Measurements from ENCODE around the gene SRPK3. TPM values are rescaled to one million over a fixed set of nuclear protein-coding genes. Genes with fewer than 3 reads are reported as not detected.

The SRPK3 gene
- total and polyA plus RNA-seq, 5 donors, result 27.0 to 53.1 (median 36.5) TPM

DNA sequence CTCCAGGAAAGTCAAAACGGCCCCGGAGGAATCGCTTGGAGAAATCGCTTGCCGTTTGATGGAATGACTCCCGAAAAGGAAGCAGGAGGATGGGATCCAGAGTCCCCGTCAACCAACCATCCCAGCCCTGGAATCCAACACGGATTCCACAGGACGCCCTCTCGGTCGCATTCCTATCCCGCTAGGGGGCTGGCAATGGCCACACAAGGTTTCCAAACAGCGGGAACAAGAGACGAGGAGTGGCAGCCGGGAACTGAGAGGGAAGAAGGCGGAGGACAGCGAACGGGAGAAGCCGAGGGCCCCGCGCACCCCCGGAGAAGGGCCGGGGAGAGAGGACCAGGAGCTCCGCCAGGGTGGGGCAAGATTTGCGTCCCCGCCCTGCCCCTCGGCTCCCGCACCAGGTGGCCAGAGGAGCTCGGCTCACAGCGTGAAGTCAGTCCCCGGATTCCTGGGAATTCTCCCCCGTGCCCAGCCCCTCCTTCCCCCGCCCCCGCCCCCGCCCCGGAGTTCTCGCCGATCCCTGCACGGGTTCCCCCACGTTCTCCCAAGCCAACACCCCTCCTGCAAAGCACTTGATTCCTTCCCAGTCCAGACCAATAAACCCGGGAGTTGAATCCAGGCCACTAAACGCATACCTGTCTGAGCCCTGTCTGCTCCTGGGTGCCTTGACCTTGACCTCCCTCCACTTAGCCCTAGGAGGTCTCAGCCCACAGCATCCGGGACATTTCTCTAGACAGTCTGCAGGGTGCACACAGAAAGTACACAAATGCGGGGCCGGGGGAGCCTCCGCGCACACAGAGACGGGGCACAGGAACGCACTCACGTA lies 48.1 kb downstream of the SRPK3 start:
- Histone ChIP-seq H3K27ac (ENCODE audit: low read length) (no peak overlapping the region), H3K4me1 (ENCODE audit: control insufficient read depth, insufficient read depth, low read length) (no peaks in the 10 kb centered on the region), H3K4me3 (ENCODE audit: low read length) (peak overlapping the region; percentile 85), H3K27me3 (ENCODE audit: control insufficient read depth, insufficient read depth) (no peaks in the 10 kb centered on the region), H3K9me3 (ENCODE audit: control insufficient read depth, low read length) (no peaks in the 10 kb centered on the region)
- intact Hi-C loops (cut with DNase I), result no loop called here
- DNase-seq (no peak), ATAC-seq (peak; percentile 30 to 38)
- 3% methylated on average over 50 of the region's 50 CpGs for WGBS

GRCh38 chrX:153829549-153829798 lies 48.6 kb downstream of the SRPK3 start:
- 0% methylated on average over 18 of the region's 27 CpGs for WGBS
- Histone ChIP-seq H3K27me3 (ENCODE audit: control insufficient read depth, insufficient read depth) (no peaks in the 10 kb centered on the region), H3K4me1 (ENCODE audit: control insufficient read depth, insufficient read depth, low read length) (no peaks in the 10 kb centered on the region), H3K9me3 (ENCODE audit: control insufficient read depth, low read length) (no peaks in the 10 kb centered on the region), H3K4me3 (ENCODE audit: low read length) (peak overlapping the region; percentile 85), H3K27ac (ENCODE audit: low read length) (no peak overlapping the region)
- peak in 1 of 2 donors; percentile 40 for ATAC-seq
- no peak for DNase-seq
- intact Hi-C loops (cut with DNase I), result no loop called here

- Histone ChIP-seq H3K9me3 (ENCODE audit: control insufficient read depth, low read length) (no peaks in the 10 kb centered on the region), H3K27ac (ENCODE audit: low read length) (no peak within 1 kb of the TSS), H3K4me1 (ENCODE audit: control insufficient read depth, insufficient read depth, low read length) (no peaks in the 10 kb centered on the region), H3K4me3 (ENCODE audit: low read length) (peak within 1 kb of the TSS; percentile 85), H3K27me3 (ENCODE audit: control insufficient read depth, insufficient read depth) (no peaks in the 10 kb centered on the region)
- intact Hi-C loops (cut with DNase I), result no loop called here
- DNase-seq (no peak), ATAC-seq (peak; percentile 30 to 58)
- 1% methylated on average over 88 of the region's 97 CpGs for WGBS
Observed at GRCh38 chrX:153829799-153830639, 49.2 kb downstream of the SRPK3 start, which contains the start of gene PDZD4. Gene PDZD4 (minus strand): TSS chrX:153830544. CDS start chrX:153830298, 246 bp downstream.

- H3K27me3 ChIP-seq (ENCODE audit: control insufficient read depth, insufficient read depth), result no peaks in the 10 kb centered on the region
- ATAC-seq, result no peak
- H3K9me3 ChIP-seq (ENCODE audit: control insufficient read depth, low read length), result no peaks in the 10 kb centered on the region
- no peak overlapping the region for H3K27ac ChIP-seq (ENCODE audit: low read length)
- no peak for DNase-seq
- H3K4me1 ChIP-seq (ENCODE audit: control insufficient read depth, insufficient read depth, low read length), result no peaks in the 10 kb centered on the region
- peak overlapping the region; percentile 85 for H3K4me3 ChIP-seq (ENCODE audit: low read length)
- intact Hi-C loops (cut with DNase I), result no loop called here
- 3% methylated on average over 81 of the region's 102 CpGs for WGBS
Observed at GRCh38 chrX:153830640-153831428, 50.0 kb downstream of the SRPK3 start.

- no peak for DNase-seq
- intact Hi-C loops (cut with DNase I), result loop anchor here in 1 of 4 donors (2.0 kb wide), 1 partner anchor 19 kb away; no protein-coding TSS in a partner anchor
- no peak overlapping the region for H3K4me3 ChIP-seq (ENCODE audit: low read length)
- H3K9me3 ChIP-seq (ENCODE audit: control insufficient read depth, low read length), result no peaks in the 10 kb centered on the region
- no peak for ATAC-seq
- no peaks in the 10 kb centered on the region for H3K4me1 ChIP-seq (ENCODE audit: control insufficient read depth, insufficient read depth, low read length)
- 62% methylated on average over 22 of the region's 23 CpGs for WGBS
- H3K27me3 ChIP-seq (ENCODE audit: control insufficient read depth, insufficient read depth), result no peaks in the 10 kb centered on the region
- H3K27ac ChIP-seq (ENCODE audit: low read length), result no peak overlapping the region
Observed at GRCh38 chrX:153831429-153832150, 50.7 kb downstream of the SRPK3 start.

GRCh38 chrX:153832728-153833127 lies 51.9 kb downstream of the SRPK3 start:
- ATAC-seq, result no peak
- Histone ChIP-seq H3K27me3 (ENCODE audit: control insufficient read depth, insufficient read depth) (no peaks in the 10 kb centered on the region), H3K4me3 (ENCODE audit: low read length) (no peak overlapping the region), H3K4me1 (ENCODE audit: control insufficient read depth, insufficient read depth, low read length) (no peaks in the 10 kb centered on the region), H3K27ac (ENCODE audit: low read length) (no peak overlapping the region), H3K9me3 (ENCODE audit: control insufficient read depth, low read length) (no peaks in the 10 kb centered on the region)
- 86% methylated on average over 10 of the region's 10 CpGs for WGBS
- intact Hi-C loops (cut with DNase I), result loop anchor here in 1 of 4 donors (2.0 kb wide), 1 partner anchor 20 kb away; no protein-coding TSS in a partner anchor
- no peak for DNase-seq

Other genes starting within 250 kb of the SRPK3 start
- 10 to 100 TPM; 24.4 to 32.9 (median 30.6) TPM for gene CCNQ, start 181.9 kb upstream of the SRPK3 start, total RNA-seq
- gene CCNQ, start 181.9 kb upstream of the SRPK3 start, polyA plus RNA-seq, result 55.0 TPM
- under 1 TPM in 1 of 4 donors, not detected in 3; 0.14 TPM for gene DUSP9, start 133.8 kb upstream of the SRPK3 start, total RNA-seq
- not detected for gene DUSP9, start 133.8 kb upstream of the SRPK3 start, polyA plus RNA-seq
- gene PNCK, start 107.2 kb upstream of the SRPK3 start, total RNA-seq, result 10 to 100 TPM in 2 of 4 donors, 1 to 10 TPM in 2; 7.8 to 12.4 (median 11.0) TPM
- gene PNCK, start 107.2 kb upstream of the SRPK3 start, polyA plus RNA-seq, result 9.1 TPM
- 100 to 1,000 TPM; 107 to 191 (median 151) TPM for gene SLC6A8, start 93.1 kb upstream of the SRPK3 start, total RNA-seq
- 131 TPM for gene SLC6A8, start 93.1 kb upstream of the SRPK3 start, polyA plus RNA-seq
- gene BCAP31, start 56.7 kb upstream of the SRPK3 start, total RNA-seq, result 100 to 1,000 TPM; 111 to 143 (median 123) TPM
- 149 TPM for gene BCAP31, start 56.7 kb upstream of the SRPK3 start, polyA plus RNA-seq
- gene ABCD1, start 56.2 kb upstream of the SRPK3 start, total RNA-seq, result 10 to 100 TPM; 14.1 to 15.9 (median 15.5) TPM
- gene ABCD1, start 56.2 kb upstream of the SRPK3 start, polyA plus RNA-seq, result 11.0 TPM
- 10 to 100 TPM in 1 of 4 donors, 1 to 10 TPM in 3; 7.0 to 10.9 (median 9.5) TPM for gene PLXNB3, start 16.8 kb upstream of the SRPK3 start, total RNA-seq
- 6.8 TPM for gene PLXNB3, start 16.8 kb upstream of the SRPK3 start, polyA plus RNA-seq
- 10 to 100 TPM; 60.6 to 68.6 (median 66.6) TPM for gene IDH3G, start 13.3 kb downstream of the SRPK3 start, total RNA-seq
- 66.9 TPM for gene IDH3G, start 13.3 kb downstream of the SRPK3 start, polyA plus RNA-seq
- gene SSR4, start 13.6 kb downstream of the SRPK3 start, total RNA-seq, result 100 to 1,000 TPM; 162 to 208 (median 193) TPM
- 336 TPM for gene SSR4, start 13.6 kb downstream of the SRPK3 start, polyA plus RNA-seq
- 1 to 10 TPM; 3.6 to 6.9 (median 5.4) TPM for gene PDZD4, start 49.5 kb downstream of the SRPK3 start, total RNA-seq
- 4.1 TPM for gene PDZD4, start 49.5 kb downstream of the SRPK3 start, polyA plus RNA-seq
- 10 to 100 TPM in 1 of 4 donors, 1 to 10 TPM in 3; 8.3 to 14.1 (median 9.3) TPM for gene L1CAM, start 105.1 kb downstream of the SRPK3 start, total RNA-seq
- gene L1CAM, start 105.1 kb downstream of the SRPK3 start, polyA plus RNA-seq, result 7.3 TPM
- gene AVPR2, start 123.6 kb downstream of the SRPK3 start, total RNA-seq, result 1 to 10 TPM; 1.6 to 3.7 (median 2.5) TPM
- 4.1 TPM for gene AVPR2, start 123.6 kb downstream of the SRPK3 start, polyA plus RNA-seq
- 10 to 100 TPM; 13.4 to 22.9 (median 14.9) TPM for gene ARHGAP4, start 145.2 kb downstream of the SRPK3 start, total RNA-seq
- gene ARHGAP4, start 145.2 kb downstream of the SRPK3 start, polyA plus RNA-seq, result 20.5 TPM
- gene NAA10, start 154.0 kb downstream of the SRPK3 start, total RNA-seq, result 10 to 100 TPM; 61.1 to 75.5 (median 66.2) TPM
- 108 TPM for gene NAA10, start 154.0 kb downstream of the SRPK3 start, polyA plus RNA-seq
- 10 to 100 TPM; 14.0 to 17.7 (median 15.7) TPM for gene RENBP, start 163.6 kb downstream of the SRPK3 start, total RNA-seq
- 13.3 TPM for gene RENBP, start 163.6 kb downstream of the SRPK3 start, polyA plus RNA-seq
- 10 to 100 TPM; 26.9 to 41.4 (median 32.9) TPM for gene HCFC1, start 190.8 kb downstream of the SRPK3 start, total RNA-seq
- gene HCFC1, start 190.8 kb downstream of the SRPK3 start, polyA plus RNA-seq, result 17.3 TPM
- 10 to 100 TPM in 2 of 4 donors, 1 to 10 TPM in 2; 7.6 to 11.9 (median 10.4) TPM for gene TMEM187, start 191.7 kb downstream of the SRPK3 start, total RNA-seq
- 6.8 TPM for gene TMEM187, start 191.7 kb downstream of the SRPK3 start, polyA plus RNA-seq
- gene IRAK1, start 238.9 kb downstream of the SRPK3 start, total RNA-seq, result 10 to 100 TPM; 33.2 to 53.2 (median 43.0) TPM
- gene IRAK1, start 238.9 kb downstream of the SRPK3 start, polyA plus RNA-seq, result 28.2 TPM

Data from right cardiac atrium (tissue), 5 donors.